GM19463 (cell line): Measurements from ENCODE around the gene CALCOCO1.

Source experiments
- ATAC-seq: cut with Tn5 transposase; IDR thresholded peaks from one replicate; pipeline ENCODE4 v1.9.1; 2021; ENCODE audit warnings: mild to moderate bottlenecking, moderate library complexity; ENCODE audit not compliant: unreplicated experiment

Gene CALCOCO1

GRCh38 chr12:53752621-53753020, 25.4 kb upstream of the CALCOCO1 start:
- ATAC-seq, result no peak

- no peak for ATAC-seq
These were observed 24.9 kb upstream of the CALCOCO1 start for GRCh38 chr12:53752192-53752601.

GRCh38 chr12:53751336-53752191, 24.3 kb upstream of the CALCOCO1 start, which contains the start of gene CISTR:
Gene CISTR, minus strand, starts transcription at chr12:53751979.
- no peak for ATAC-seq

GRCh38 chr12:53750812-53751335, 23.6 kb upstream of the CALCOCO1 start:
- ATAC-seq, result no peak

GRCh38 chr12:53749986-53750811, 22.9 kb upstream of the CALCOCO1 start:
- ATAC-seq, result no peak

- no peak for ATAC-seq
These were observed 21.0 kb upstream of the CALCOCO1 start for GRCh38 chr12:53748072-53748840.

- no peak for ATAC-seq
These were observed 19.8 kb upstream of the CALCOCO1 start for GRCh38 chr12:53747095-53747494.

GRCh38 chr12:53746592-53747092, 19.4 kb upstream of the CALCOCO1 start:
- no peak for ATAC-seq

- no peak for ATAC-seq
These were observed 17.5 kb upstream of the CALCOCO1 start for GRCh38 chr12:53744751-53745150.

- ATAC-seq, result no peak
These were observed 16.8 kb upstream of the CALCOCO1 start for GRCh38 chr12:53744130-53744441.

GRCh38 chr12:53743266-53744129, 16.2 kb upstream of the CALCOCO1 start:
- no peak for ATAC-seq

- ATAC-seq, result no peak
These were observed 12.9 kb upstream of the CALCOCO1 start for GRCh38 chr12:53740130-53740491.

- ATAC-seq, result no peak
These were observed 12.2 kb upstream of the CALCOCO1 start for GRCh38 chr12:53739214-53740129.

- ATAC-seq, result no peak
These were observed 11.4 kb upstream of the CALCOCO1 start for GRCh38 chr12:53738406-53739213.

- ATAC-seq, result no peak
These were observed 10.7 kb upstream of the CALCOCO1 start for GRCh38 chr12:53737951-53738405.

GRCh38 chr12:53737093-53737808, 10.0 kb upstream of the CALCOCO1 start:
- ATAC-seq, result no peak

- ATAC-seq, result no peak
These were observed 9.3 kb upstream of the CALCOCO1 start for GRCh38 chr12:53736592-53736991.
